Measurements from ENCODE around the gene CORIN. TPM values are rescaled to one million over a fixed set of nuclear protein-coding genes. Genes with fewer than 3 reads are reported as not detected.

Gene CORIN
- total RNA-seq, 4 donors from 2014 or later = 1.2 to 6.1 (median 2.5) TPM

DNA sequence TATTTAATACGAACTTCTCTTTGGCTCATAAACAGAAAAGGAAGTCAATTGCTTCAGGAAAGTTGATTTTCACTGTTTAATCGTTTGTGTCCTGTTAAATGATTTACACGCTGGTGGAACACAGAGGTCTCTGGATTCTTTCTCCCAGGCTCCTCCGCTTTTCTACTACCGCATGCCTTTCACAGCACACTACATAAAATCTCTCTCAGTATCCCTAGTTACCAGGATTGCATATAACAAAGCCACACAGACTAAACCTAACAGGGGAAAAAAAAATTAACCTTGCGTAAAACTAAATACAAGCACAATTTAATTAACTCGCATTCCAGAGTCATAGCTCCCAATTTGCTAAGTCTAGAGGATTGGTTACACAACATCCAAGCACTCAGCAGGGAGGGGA lies 133.9 kb downstream of the CORIN start:
- Histone ChIP-seq H3K4me1 (peaks cover 6% of the 10 kb centered on the region), H3K9me3 (no peaks in the 10 kb centered on the region), H3K36me3 (no peaks in the 10 kb centered on the region), H3K27me3 (no peaks in the 10 kb centered on the region), H3K4me3 (no peak overlapping the region), H3K27ac (no peak overlapping the region)
- DNase-seq (ENCODE audit: low spot score in 2 of 2) = no peak
- 70% methylated on average over 7 of the region's 7 CpGs for WGBS
- TF ChIP-seq POLR2AphosphoS5 (IDR thresholded peaks at IDR 0.05) = no peak
- no peak for TF ChIP-seq POLR2A (IDR thresholded peaks at IDR 0.05)
- TF ChIP-seq CTCF (IDR thresholded peaks at IDR 0.05) = no peak
- TF ChIP-seq EP300 (IDR thresholded peaks at IDR 0.05) = no peak

GRCh38 chr4:47703008-47703407 lies 134.9 kb downstream of the CORIN start:
- no peaks in the 10 kb centered on the region for H3K27me3 ChIP-seq
- no peak overlapping the region for H3K4me3 ChIP-seq
- H3K36me3 ChIP-seq = no peaks in the 10 kb centered on the region
- no peak overlapping the region for H3K27ac ChIP-seq
- no peak for DNase-seq (ENCODE audit: low spot score in 2 of 2)
- TF ChIP-seq POLR2AphosphoS5 (IDR thresholded peaks at IDR 0.05) (no peak), POLR2A (IDR thresholded peaks at IDR 0.05) (no peak), CTCF (IDR thresholded peaks at IDR 0.05) (no peak), EP300 (IDR thresholded peaks at IDR 0.05) (no peak)
- H3K4me1 ChIP-seq = peaks cover 6% of the 10 kb centered on the region
- 77% methylated on average over 5 of the region's 5 CpGs for WGBS
- no peaks in the 10 kb centered on the region for H3K9me3 ChIP-seq

GRCh38 chr4:47701286-47701685 lies 136.6 kb downstream of the CORIN start:
- Histone ChIP-seq H3K27ac (no peak overlapping the region), H3K4me1 (peaks cover 6% of the 10 kb centered on the region), H3K9me3 (no peaks in the 10 kb centered on the region), H3K27me3 (no peaks in the 10 kb centered on the region), H3K36me3 (no peaks in the 10 kb centered on the region), H3K4me3 (no peak overlapping the region)
- DNase-seq (ENCODE audit: low spot score in 2 of 2) = no peak
- TF ChIP-seq EP300 (IDR thresholded peaks at IDR 0.05) (no peak), POLR2AphosphoS5 (IDR thresholded peaks at IDR 0.05) (no peak), POLR2A (IDR thresholded peaks at IDR 0.05) (no peak), CTCF (IDR thresholded peaks at IDR 0.05) (no peak)

DNA sequence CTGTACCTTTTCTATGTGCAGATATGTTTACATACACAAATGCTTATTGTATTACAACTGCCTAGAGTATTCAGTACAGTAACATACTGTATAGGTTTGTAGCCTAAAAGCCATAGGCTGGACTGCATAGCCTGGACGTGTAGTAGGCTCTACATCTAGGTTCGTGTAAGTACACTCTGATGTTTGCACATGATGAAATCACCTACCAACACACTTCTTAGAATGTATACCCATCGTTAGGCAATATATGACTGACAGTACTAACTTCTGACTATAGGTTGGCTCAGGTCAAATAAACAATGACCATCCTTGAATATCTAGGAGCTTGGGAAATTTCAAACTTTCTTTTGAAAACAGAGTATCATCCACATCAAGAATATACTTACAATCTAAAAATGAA lies 139.0 kb downstream of the CORIN start:
- WGBS = 83% methylated on average over 3 of the region's 3 CpGs
- H3K4me1 ChIP-seq = no peaks in the 10 kb centered on the region
- no peak for DNase-seq (ENCODE audit: low spot score in 2 of 2)
- H3K36me3 ChIP-seq = no peaks in the 10 kb centered on the region
- no peak overlapping the region for H3K4me3 ChIP-seq
- TF ChIP-seq CTCF (IDR thresholded peaks at IDR 0.05) (no peak), POLR2AphosphoS5 (IDR thresholded peaks at IDR 0.05) (no peak), EP300 (IDR thresholded peaks at IDR 0.05) (no peak), POLR2A (IDR thresholded peaks at IDR 0.05) (no peak)
- H3K9me3 ChIP-seq = no peaks in the 10 kb centered on the region
- H3K27me3 ChIP-seq = no peaks in the 10 kb centered on the region
- H3K27ac ChIP-seq = no peak overlapping the region

GRCh38 chr4:47696823-47697222 lies 141.0 kb downstream of the CORIN start:
- H3K9me3 ChIP-seq = no peaks in the 10 kb centered on the region
- WGBS = 89% methylated on average over 6 of the region's 6 CpGs
- H3K4me3 ChIP-seq = no peak overlapping the region
- no peak overlapping the region for H3K27ac ChIP-seq
- DNase-seq (ENCODE audit: low spot score in 2 of 2) = no peak
- H3K4me1 ChIP-seq = peaks cover 6% of the 10 kb centered on the region
- H3K36me3 ChIP-seq = no peaks in the 10 kb centered on the region
- TF ChIP-seq CTCF (IDR thresholded peaks at IDR 0.05) (no peak), POLR2AphosphoS5 (IDR thresholded peaks at IDR 0.05) (no peak), POLR2A (IDR thresholded peaks at IDR 0.05) (no peak)
- H3K27me3 ChIP-seq = no peaks in the 10 kb centered on the region

All from suprapubic skin (tissue), 4 donors.